ENCODE measurements around the gene MRPL30.

DNA sequence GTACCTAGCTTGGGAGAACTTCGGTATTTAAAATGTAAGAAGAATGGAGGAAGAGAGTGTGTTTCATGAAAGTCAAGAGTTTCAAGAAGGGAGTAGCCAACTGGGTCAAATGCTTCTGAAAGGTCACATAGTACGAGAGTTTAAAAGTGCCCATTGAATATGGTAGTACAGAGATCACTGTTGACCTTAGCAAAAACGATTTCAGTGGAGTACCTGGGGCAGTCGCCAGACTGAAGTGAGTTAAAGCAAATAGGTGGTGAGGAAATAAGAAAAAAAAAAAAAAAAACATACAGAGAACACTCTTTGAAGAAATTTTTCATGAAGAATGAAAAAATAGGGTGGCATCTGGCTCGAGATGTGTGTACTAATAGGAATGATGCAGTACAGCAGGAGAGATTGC is 14.8 kb upstream of the MRPL30 start:
- TF ChIP-seq, protein P1, sequence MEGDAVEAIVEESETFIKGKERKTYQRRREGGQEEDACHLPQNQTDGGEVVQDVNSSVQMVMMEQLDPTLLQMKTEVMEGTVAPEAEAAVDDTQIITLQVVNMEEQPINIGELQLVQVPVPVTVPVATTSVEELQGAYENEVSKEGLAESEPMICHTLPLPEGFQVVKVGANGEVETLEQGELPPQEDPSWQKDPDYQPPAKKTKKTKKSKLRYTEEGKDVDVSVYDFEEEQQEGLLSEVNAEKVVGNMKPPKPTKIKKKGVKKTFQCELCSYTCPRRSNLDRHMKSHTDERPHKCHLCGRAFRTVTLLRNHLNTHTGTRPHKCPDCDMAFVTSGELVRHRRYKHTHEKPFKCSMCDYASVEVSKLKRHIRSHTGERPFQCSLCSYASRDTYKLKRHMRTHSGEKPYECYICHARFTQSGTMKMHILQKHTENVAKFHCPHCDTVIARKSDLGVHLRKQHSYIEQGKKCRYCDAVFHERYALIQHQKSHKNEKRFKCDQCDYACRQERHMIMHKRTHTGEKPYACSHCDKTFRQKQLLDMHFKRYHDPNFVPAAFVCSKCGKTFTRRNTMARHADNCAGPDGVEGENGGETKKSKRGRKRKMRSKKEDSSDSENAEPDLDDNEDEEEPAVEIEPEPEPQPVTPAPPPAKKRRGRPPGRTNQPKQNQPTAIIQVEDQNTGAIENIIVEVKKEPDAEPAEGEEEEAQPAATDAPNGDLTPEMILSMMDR (IDR thresholded peaks at IDR 0.05): no peak
- no peak for TF ChIP-seq EZH2 (IDR thresholded peaks at IDR 0.05; ENCODE audit: borderline replicate concordance, insufficient read depth, low read depth, low read length, poor library complexity, severe bottlenecking)

All from B cell (primary cell).